Testis (tissue), 3 donors: ENCODE results near the gene ADRA2A. TPM values are rescaled to one million over a fixed set of nuclear protein-coding genes. Genes with fewer than 3 reads are reported as not detected.

Experiments used
- DNase-seq: peaks from one replicate; pipeline ENCODE4 v3.0.0-alpha.2; 2019
- H3K27ac ChIP-seq, 2 donors: fragments of 200-600 bp; sonication (generic); one replicate each; pipeline ENCODE4 v1.5.1; 2019
- H3K27me3 ChIP-seq: fragments of 200-600 bp; sonication (generic); one replicate; pipeline ENCODE4 v1.5.1; 2019
- H3K36me3 ChIP-seq: fragments of 200-600 bp; sonication (generic); one replicate; pipeline ENCODE4 v1.5.1; 2017; ENCODE audit warnings: low read depth; ENCODE audit errors: missing control alignments
- H3K4me1 ChIP-seq: fragments of 200-600 bp; sonication (generic); one replicate; pipeline ENCODE4 v1.5.1; 2019
- H3K4me3 ChIP-seq, 2 donors: fragments of 200-600 bp; sonication (generic); one replicate each; pipeline ENCODE4 v1.5.1; 2017 to 2019
- H3K9me3 ChIP-seq: fragments of 200-600 bp; sonication (generic); one replicate; pipeline ENCODE4 v1.5.1; 2017
- POLR2A ChIP-seq: fragments of 450-650 bp; IDR thresholded peaks from one replicate; pipeline ENCODE4 v1.6.1; 2017; ENCODE audit warnings: antibody characterized with exemption, mild to moderate bottlenecking, moderate library complexity
- WGBS, 2 donors: methylation state at CpG; one replicate each; pipeline ENCODE4 v1.1.5; 2018; 5-methylcytosine and 5-hydroxymethylcytosine counted together
- intact Hi-C: fragments of 100-400 bp; cut with DNase I; formaldehyde crosslinking; loops from one replicate; pipeline ENCODE4 v1.15.1; 2023; ENCODE audit warnings: low total_unique reads
- polyA plus RNA-seq: library from polyadenylated mRNA; stranded (reverse); fragments of 350-450 nt; fragmentation: Illumina TruSeq; extraction: RNeasy Lipid Tissue Mini Kit (QIAGEN cat#74804); gene quantifications from one replicate; pipeline ENCODE4 v1.2.3, GENCODE V29; 2014; ENCODE audit warnings: low read depth, low replicate concordance; ENCODE audit not compliant: insufficient read depth
- total RNA-seq, 2 donors: library from RNA; depleted of rRNA; stranded (reverse); fragments of >200 nt; gene quantifications; one replicate each; pipeline ENCODE4 v1.2.3, GENCODE V29; 2016
- TF ChIP-seq, protein P1 (sequence below), 3 experiments: fragments of 450-650 bp in 2 of 3; fragments of 200-600 bp in 1 of 3; sonication (generic) in 1 of 3; IDR thresholded peaks; one replicate each; pipeline ENCODE4 v1.5.1; 2016 to 2019; ENCODE audit warnings: antibody characterized with exemption in 3 of 3, mild to moderate bottlenecking in 2 of 3, moderate library complexity in 1 of 3

ADRA2A gene
- total and polyA plus RNA-seq, 3 donors from 2014 or later = 5.7 to 6.9 (median 6.5) TPM

DNA sequence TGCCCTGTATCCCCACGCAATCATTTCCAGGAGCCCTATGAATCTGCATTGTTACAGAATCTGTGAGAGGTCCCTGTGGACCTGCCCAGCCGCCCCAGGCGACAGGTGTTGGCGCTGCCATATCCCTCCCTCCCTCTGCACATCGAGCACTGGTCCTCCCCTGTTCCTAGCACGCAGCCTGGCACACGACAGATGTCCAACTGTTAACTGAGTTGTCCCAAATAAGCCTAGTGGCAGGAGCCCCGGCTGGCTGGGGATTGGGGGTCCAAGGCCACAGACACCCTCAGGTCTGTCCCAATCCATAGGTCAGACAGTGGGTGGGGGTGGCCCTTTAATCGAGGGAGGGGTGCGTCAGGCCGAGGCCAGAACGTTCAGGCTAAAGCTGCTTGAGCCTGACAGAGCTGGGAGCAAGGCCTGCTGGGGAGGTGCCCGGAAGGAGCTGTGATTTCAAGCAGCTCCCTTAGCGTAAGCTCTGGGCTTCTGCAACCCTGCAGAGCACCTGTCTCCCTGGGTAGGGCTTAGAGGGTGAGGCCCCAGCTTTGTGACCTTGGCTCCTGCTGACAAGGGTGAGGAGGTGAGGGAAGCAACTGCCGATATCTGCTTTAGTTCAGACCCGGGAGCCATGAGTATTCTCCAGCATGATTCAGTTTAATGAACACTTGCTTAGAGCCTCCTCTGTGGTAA, 40.1 kb downstream of the ADRA2A start:
- TF ChIP-seq POLR2A = no peak
- TF ChIP-seq, protein P1, sequence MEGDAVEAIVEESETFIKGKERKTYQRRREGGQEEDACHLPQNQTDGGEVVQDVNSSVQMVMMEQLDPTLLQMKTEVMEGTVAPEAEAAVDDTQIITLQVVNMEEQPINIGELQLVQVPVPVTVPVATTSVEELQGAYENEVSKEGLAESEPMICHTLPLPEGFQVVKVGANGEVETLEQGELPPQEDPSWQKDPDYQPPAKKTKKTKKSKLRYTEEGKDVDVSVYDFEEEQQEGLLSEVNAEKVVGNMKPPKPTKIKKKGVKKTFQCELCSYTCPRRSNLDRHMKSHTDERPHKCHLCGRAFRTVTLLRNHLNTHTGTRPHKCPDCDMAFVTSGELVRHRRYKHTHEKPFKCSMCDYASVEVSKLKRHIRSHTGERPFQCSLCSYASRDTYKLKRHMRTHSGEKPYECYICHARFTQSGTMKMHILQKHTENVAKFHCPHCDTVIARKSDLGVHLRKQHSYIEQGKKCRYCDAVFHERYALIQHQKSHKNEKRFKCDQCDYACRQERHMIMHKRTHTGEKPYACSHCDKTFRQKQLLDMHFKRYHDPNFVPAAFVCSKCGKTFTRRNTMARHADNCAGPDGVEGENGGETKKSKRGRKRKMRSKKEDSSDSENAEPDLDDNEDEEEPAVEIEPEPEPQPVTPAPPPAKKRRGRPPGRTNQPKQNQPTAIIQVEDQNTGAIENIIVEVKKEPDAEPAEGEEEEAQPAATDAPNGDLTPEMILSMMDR (IDR thresholded peaks at IDR 0.05) = no peak
- Histone ChIP-seq H3K27me3 (no peaks in the 10 kb centered on the region), H3K4me1 (no peaks in the 10 kb centered on the region), H3K27ac (no peak overlapping the region), H3K9me3 (no peaks in the 10 kb centered on the region), H3K4me3 (no peak overlapping the region), H3K36me3 (no peaks in the 10 kb centered on the region)
- 79 to 89% methylated on average over 10 to 16 of the region's 16 CpGs for WGBS, 2 donors
- intact Hi-C loops = no loop called here
- no peak for DNase-seq

GRCh38 chr10:111117528-111118277, 40.9 kb downstream of the ADRA2A start:
- Histone ChIP-seq H3K4me1 (no peaks in the 10 kb centered on the region), H3K4me3 (no peak overlapping the region), H3K27ac (no peak overlapping the region), H3K9me3 (no peaks in the 10 kb centered on the region), H3K27me3 (no peaks in the 10 kb centered on the region), H3K36me3 (no peaks in the 10 kb centered on the region)
- no peak for TF ChIP-seq POLR2A
- TF ChIP-seq, protein P1 (IDR thresholded peaks at IDR 0.05) = no peak
- 84 to 88% methylated on average over 8 of the region's 8 CpGs for WGBS, 2 donors
- intact Hi-C loops = no loop called here
- DNase-seq = no peak

DNA sequence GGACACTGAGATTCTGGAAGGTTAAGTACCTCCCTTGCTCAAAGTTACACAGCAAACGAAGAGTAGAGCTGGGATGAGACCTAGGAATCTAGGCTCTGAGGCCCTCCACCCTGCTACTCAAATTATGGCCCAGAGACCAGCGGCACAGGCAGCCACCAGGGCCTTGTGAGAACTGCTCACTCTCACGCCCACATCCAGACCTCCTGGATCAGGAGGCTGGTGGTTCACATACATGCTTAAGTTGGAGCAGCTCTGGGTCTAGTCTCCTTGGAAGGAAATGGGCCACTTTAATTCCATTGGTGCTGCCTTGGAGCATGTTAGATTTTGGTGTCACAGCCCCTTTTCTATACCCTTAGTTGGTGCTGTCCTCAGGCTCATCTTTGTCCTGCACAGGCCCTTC, 41.9 kb downstream of the ADRA2A start:
- no peak for TF ChIP-seq POLR2A
- TF ChIP-seq, protein P1 (IDR thresholded peaks at IDR 0.05) = no peak
- Histone ChIP-seq H3K4me1 (no peaks in the 10 kb centered on the region), H3K9me3 (no peaks in the 10 kb centered on the region), H3K4me3 (no peak overlapping the region), H3K27me3 (no peaks in the 10 kb centered on the region), H3K27ac (no peak overlapping the region), H3K36me3 (no peaks in the 10 kb centered on the region)
- intact Hi-C loops = no loop called here
- WGBS, 2 donors = 82 to 86% methylated on average over 3 of the region's 3 CpGs
- no peak for DNase-seq

GRCh38 chr10:111119637-111120036, 42.8 kb downstream of the ADRA2A start:
- Histone ChIP-seq H3K4me1 (no peaks in the 10 kb centered on the region), H3K4me3 (no peak overlapping the region), H3K27ac (no peak overlapping the region), H3K9me3 (no peaks in the 10 kb centered on the region), H3K36me3 (no peaks in the 10 kb centered on the region), H3K27me3 (no peaks in the 10 kb centered on the region)
- TF ChIP-seq, protein P1 (IDR thresholded peaks at IDR 0.05) = no peak
- no peak for TF ChIP-seq POLR2A
- DNase-seq = no peak
- intact Hi-C loops = no loop called here
- 94% methylated on average over 4 of the region's 4 CpGs for WGBS, 2 donors
